Astrocyte of the spinal cord (primary cell): ENCODE results near the gene NECTIN1.

Source experiments
- DNase-seq: peaks from one replicate; pipeline ENCODE4 v3.0.0; 2011; ENCODE audit warnings: low read depth, low spot score
- H3K4me3 ChIP-seq: 2 replicates; pipeline ENCODE4 v1.5.1; 2011; ENCODE audit warnings: low read depth, mild to moderate bottlenecking, low read length, moderate library complexity
- in situ Hi-C: cut with HindIII; loops from 2 replicates; pipeline ENCODE4 v1.10.0; 2017; ENCODE audit warnings: low sequenced_read_pairs
- TF ChIP-seq, protein P1 (sequence below): IDR thresholded peaks from 2 replicates; pipeline ENCODE4 v1.5.1; 2012; ENCODE audit warnings: low read depth, mild to moderate bottlenecking, low read length, inconsistent platforms

The NECTIN1 gene

DNA sequence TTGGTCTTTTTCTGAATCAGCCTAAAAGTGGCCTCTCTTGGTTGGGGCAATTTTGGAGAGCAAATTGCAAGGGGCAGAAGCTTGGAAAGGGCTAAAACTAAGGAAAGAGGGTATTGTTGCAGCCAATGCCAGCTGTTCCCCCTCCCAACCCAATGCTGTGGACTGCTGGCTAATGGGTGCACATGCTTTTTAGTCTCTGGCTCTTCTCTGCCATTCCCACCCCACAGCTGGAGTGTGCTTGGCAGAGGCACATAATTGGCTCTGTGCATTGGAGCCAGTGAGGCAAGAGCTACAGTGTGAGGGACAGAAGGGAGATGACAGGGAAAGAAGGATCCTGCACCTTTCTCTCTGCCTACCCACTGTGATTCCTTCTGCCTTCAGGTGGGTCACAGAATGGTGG is 140.0 kb downstream of the NECTIN1 start:
- H3K4me3 ChIP-seq = no peak overlapping the region
- DNase-seq = no peak
- TF ChIP-seq, protein P1, sequence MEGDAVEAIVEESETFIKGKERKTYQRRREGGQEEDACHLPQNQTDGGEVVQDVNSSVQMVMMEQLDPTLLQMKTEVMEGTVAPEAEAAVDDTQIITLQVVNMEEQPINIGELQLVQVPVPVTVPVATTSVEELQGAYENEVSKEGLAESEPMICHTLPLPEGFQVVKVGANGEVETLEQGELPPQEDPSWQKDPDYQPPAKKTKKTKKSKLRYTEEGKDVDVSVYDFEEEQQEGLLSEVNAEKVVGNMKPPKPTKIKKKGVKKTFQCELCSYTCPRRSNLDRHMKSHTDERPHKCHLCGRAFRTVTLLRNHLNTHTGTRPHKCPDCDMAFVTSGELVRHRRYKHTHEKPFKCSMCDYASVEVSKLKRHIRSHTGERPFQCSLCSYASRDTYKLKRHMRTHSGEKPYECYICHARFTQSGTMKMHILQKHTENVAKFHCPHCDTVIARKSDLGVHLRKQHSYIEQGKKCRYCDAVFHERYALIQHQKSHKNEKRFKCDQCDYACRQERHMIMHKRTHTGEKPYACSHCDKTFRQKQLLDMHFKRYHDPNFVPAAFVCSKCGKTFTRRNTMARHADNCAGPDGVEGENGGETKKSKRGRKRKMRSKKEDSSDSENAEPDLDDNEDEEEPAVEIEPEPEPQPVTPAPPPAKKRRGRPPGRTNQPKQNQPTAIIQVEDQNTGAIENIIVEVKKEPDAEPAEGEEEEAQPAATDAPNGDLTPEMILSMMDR = no peak
- in situ Hi-C loops = no loop called here
